GM19452 (cell line): ENCODE results near the gene CEP120.
"Not testable (repeated sequence)": the region's sequence is repeated elsewhere in the genome, so short reads cannot be mapped to it uniquely, and the experiment has no call there.

Experiments
- ATAC-seq: cut with Tn5 transposase; IDR thresholded peaks from one replicate; pipeline ENCODE4 v1.9.1; 2021; ENCODE audit not compliant: unreplicated experiment

Gene CEP120

GRCh38 chr5:123439709-123440108 is 16.5 kb upstream of the CEP120 start:
- no peak for ATAC-seq

GRCh38 chr5:123438902-123439301 is 15.7 kb upstream of the CEP120 start:
- peak; percentile 46 for ATAC-seq

- peak; percentile 73 for ATAC-seq
Observed at GRCh38 chr5:123438244-123438643, 15.0 kb upstream of the CEP120 start.

DNA sequence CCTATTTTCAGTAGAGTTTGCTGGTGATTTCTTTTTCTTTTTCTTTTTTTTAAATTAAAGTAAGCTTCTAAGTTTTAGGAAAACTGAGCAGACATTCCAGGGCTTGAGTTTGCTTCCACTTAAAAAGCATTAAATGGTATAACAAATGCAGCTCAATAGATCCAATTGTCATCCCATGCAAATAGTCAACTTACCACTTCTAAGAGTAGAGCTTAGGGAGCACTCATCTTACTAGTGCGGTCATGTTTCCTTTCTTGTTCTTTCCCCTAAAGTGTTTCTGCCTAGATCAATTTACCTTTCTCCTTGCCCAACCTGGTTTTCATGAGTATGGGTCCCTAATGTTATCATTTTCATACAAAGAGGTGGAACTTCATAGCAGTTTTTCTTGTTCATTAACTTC is 13.0 kb upstream of the CEP120 start:
- ATAC-seq: no peak

GRCh38 chr5:123434796-123435195 is 11.6 kb upstream of the CEP120 start:
- no peak for ATAC-seq

GRCh38 chr5:123433596-123433995 is 10.4 kb upstream of the CEP120 start:
- no peak for ATAC-seq

GRCh38 chr5:123430441-123430840 is 7.2 kb upstream of the CEP120 start:
- not testable (repeated sequence) for ATAC-seq

DNA sequence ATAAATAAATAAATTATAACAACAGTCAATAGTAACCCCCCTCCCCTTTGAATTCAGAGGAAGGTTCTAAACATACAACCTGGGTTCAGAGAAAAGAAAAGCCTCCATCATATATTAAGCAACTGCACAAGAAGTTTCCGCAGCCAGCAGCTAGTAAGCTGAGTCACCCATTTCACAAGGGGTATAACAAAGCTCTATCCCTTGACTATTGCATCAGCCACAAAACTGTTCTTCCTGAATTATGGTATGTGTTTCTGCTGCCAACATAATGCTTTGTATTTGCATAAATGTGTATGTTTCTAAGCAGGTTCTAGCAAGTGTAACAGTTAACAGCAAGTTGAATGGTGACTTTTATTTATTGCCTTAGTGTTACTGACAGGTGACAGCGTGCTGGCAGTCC is 6.8 kb upstream of the CEP120 start:
- ATAC-seq: no peak

GRCh38 chr5:123429221-123429954 is 6.2 kb upstream of the CEP120 start:
- no peak for ATAC-seq

DNA sequence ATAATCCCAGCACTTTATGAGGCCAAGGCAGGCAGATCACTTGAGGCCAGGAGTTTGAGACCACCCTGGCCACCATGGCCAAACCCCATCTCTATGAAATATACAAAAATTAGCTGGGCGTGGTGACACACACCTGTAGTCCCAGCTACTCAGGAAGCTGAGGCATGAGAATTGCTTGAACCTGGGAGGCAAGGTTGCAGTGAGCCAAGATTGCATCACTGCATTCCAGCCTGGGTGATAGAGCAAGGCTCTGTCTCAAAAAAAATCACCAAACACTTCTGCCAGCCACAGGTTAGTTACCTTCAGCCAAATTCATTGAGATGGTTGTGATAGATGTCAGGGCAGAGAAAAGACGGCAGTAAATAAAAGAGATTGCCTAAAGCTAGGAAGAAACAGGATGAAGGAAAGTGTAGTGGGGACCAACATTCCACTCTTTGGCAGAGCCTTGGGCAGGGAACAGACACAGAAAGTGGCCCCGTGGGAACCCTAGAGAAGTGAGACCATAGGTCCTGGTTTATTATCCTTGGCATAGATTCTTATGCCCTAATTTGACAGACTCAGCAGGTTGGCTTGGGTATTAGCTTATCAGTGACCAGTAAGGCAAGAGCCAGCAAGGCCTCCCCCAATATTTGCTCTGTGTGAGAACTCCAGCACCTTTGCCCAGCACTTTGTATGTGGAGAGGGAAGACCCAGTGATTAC is 5.5 kb upstream of the CEP120 start:
- ATAC-seq: no peak

DNA sequence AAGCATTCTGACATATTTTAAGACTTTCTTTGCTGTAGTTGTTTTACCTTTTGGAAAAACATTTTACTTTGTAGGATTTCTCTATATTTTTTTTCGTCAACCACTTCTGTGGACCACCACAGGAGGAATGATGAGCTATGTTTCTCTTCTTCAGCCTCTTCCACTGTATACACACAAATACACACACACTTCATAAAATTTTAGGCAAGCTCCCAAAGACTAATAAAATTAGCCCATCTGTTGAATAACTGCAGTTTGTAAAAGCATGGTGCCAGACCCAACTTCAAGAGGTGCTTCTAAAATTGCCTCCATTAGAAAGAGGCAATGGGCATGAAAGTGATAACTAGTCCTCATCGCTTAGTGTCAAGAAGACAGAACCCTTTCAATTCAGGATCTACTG is 4.1 kb upstream of the CEP120 start:
- ATAC-seq: no peak

DNA sequence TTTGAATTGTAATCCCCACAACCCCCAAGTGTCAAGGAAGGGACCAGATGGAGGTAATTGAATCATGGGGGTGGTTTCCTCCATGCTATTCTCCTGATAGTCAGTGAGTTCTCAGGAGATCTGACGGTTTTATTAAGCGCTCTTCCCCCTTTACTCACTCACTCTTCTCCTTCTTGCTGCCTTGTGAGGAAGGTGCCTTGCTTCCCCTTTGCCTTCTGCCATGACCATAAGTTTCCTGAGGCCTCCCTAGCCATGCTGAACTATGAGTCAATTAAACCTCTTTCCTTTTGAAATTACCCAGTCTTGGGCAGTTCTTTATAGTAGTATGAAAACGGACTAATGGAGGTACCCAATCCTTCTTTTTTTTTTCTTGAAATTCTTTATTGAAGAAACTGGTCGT is 2.2 kb upstream of the CEP120 start:
- no peak for ATAC-seq

- ATAC-seq: peak; percentile 14
Observed at GRCh38 chr5:123422433-123423277, 548 bp downstream of the CEP120 start.

DNA sequence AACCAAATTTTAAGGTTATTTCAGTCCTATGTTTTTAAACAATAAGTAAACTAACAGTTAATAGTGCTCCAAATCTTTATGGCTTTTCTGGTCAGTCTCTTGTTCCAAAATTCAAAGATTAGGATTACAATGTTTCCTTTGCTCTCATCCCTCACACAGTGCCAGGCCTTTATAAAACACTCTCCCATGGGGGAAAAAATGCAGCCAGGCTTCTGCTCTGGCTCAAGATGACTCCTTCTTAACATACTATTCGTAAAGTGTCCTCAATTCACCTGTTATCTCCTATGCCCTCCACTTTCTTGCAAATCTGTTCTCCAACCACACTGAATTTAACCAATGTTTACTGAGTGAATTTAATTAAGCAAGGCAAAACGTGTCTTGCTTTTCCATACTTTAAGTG is 1.4 kb downstream of the CEP120 start:
- no peak for ATAC-seq

DNA sequence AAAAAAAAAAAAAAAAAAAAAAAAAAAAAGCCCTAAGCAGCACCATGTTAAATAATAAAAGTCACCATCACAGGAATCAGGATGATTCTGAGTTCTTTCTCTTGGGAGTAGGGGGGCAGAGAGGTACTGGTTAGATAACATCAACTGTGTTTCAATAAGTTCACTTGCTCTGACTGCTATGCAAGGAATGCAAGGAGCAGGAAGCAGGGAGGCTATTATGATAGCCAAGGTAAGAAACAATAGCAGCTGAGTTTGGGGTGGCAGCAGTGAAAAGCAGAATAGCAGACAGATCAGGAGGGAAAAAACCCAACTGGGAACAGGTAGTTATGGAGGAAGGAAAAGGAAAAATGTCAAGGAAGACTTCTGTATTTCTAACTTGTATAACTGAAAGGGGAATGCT is 8.2 kb downstream of the CEP120 start:
- ATAC-seq: no peak

DNA sequence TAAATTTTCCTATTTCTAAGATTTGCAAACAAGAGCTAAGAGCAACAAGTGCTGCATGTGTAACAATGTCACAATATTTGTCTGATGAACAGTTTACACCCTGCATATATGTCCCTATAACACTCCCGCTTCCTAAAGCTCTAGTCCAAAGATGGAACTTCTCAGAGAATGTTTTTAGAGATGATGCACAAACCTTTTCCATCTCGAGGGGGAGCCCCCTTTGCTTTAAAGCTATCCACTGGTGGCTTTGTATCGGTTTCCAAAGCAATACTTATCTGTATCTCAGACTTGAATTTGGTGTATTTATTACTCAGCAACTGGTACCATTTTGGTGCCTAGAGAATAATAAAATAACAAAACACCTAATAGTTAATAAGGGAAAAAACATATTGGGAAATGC is 11.0 kb downstream of the CEP120 start:
- no peak for ATAC-seq

DNA sequence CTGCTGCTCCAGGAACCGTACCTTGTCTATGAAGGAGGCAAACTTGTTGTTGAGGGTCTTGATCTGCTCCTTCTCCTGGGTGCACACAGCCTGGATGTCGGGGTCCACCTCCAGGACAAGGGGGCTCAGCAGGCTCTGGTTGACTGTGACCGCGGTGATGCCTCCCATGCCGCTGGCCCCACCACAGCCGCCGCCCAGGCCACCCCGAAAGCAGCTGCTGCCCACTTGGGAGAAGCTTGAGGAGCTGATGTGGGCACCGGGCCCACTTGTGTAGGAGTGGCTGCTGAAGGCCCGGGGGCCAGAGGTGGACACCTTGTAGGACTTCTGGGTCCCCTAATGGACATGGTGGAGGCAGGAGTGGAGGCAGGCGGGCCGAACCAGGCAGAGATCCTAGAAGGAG is 21.2 kb downstream of the CEP120 start:
- not testable (repeated sequence) for ATAC-seq

GRCh38 chr5:123401320-123401719 is 21.9 kb downstream of the CEP120 start:
- ATAC-seq: no peak

GRCh38 chr5:123400870-123401291 is 22.3 kb downstream of the CEP120 start:
- not testable (repeated sequence) for ATAC-seq

GRCh38 chr5:123398058-123398733 is 25.0 kb downstream of the CEP120 start:
- no peak for ATAC-seq

GRCh38 chr5:123397538-123397937 is 25.7 kb downstream of the CEP120 start:
- ATAC-seq: no peak
